ENCODE measurements around the gene FAM124B. TPM values are rescaled to one million over a fixed set of nuclear protein-coding genes. Genes with fewer than 3 reads are reported as not detected.

Gene FAM124B
- total RNA-seq, 1 donor from 2014 or later: not detected

DNA sequence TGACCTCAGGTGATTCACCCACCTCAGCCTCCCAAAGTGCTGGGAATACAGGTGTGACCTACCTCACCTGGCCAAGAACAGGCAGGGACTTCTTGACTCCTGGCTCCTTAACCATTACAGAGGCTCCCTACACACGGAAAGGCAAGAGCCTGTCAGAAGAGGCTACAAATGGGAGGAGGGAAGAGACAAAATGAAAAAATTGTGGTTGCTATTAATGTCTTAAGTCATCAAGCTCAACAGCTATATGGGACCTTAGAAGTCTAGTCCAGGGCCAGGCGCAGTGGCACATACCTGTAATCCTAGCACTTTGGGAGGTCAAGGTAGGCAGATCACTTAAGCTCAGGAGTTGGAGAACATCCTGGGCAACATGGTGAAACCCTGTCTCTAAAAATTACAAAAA, 11.5 kb upstream of the FAM124B start:
- no peak for DNase-seq (ENCODE audit: extremely low spot score, unreplicated experiment)
- no peak overlapping the region for H3K4me3 Mint-ChIP-seq
- peaks cover 7% of the 10 kb centered on the region for H3K4me1 Mint-ChIP-seq (ENCODE audit: unreplicated experiment)
- no peaks in the 10 kb centered on the region for H3K27me3 Mint-ChIP-seq
- no peak overlapping the region for H3K27ac Mint-ChIP-seq
- TF ChIP-seq, protein P1, sequence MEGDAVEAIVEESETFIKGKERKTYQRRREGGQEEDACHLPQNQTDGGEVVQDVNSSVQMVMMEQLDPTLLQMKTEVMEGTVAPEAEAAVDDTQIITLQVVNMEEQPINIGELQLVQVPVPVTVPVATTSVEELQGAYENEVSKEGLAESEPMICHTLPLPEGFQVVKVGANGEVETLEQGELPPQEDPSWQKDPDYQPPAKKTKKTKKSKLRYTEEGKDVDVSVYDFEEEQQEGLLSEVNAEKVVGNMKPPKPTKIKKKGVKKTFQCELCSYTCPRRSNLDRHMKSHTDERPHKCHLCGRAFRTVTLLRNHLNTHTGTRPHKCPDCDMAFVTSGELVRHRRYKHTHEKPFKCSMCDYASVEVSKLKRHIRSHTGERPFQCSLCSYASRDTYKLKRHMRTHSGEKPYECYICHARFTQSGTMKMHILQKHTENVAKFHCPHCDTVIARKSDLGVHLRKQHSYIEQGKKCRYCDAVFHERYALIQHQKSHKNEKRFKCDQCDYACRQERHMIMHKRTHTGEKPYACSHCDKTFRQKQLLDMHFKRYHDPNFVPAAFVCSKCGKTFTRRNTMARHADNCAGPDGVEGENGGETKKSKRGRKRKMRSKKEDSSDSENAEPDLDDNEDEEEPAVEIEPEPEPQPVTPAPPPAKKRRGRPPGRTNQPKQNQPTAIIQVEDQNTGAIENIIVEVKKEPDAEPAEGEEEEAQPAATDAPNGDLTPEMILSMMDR (conservative IDR thresholded peaks at IDR 0.05): no peak
- H3K9me3 Mint-ChIP-seq: no peaks in the 10 kb centered on the region
- no peaks in the 10 kb centered on the region for H3K36me3 Mint-ChIP-seq

DNA sequence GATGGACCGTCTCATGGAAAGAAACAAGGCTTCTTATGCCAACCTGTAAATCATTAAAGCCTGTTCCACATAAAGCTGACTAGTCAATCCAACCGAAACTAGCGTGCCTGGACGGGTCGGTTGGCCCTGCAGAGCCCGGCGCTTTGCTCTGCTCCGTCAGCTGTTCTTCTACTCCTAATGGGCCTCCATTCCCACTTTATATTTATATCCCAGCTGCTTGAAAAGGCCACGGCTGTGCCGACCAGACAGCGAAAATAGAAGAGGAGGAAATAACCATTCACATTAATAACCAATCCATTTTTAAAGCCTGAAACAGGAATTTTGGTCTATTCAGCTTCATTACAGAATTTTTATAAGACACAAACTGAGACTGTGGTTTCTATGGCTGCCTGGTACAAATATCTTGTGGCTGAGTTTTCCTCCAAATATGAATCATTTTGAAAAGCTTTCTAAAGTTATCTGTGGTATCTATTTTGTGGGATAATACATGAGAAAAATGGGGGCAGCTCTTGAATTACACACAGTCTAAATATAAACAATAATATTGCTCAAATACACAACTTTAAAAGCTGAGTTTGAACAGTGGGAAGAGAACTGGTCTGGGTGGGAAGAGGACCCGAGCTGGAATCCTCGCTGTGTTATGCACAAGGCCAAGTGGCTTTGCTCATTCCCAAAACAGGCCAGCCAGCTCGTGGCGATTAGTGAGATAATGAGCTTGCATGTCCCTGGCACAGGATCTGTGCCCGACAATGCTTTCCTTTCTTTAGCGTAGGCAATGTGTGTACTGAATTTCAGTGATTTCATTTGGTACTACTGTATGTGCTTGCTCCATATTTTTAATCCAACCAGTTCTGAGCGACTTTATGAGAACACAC, 10.5 kb upstream of the FAM124B start:
- no peak overlapping the region for H3K27ac Mint-ChIP-seq
- no peaks in the 10 kb centered on the region for H3K9me3 Mint-ChIP-seq
- no peaks in the 10 kb centered on the region for H3K27me3 Mint-ChIP-seq
- TF ChIP-seq, protein P1 (conservative IDR thresholded peaks at IDR 0.05): no peak
- DNase-seq (ENCODE audit: extremely low spot score, unreplicated experiment): no peak
- H3K4me1 Mint-ChIP-seq (ENCODE audit: unreplicated experiment): peaks cover 7% of the 10 kb centered on the region
- no peak overlapping the region for H3K4me3 Mint-ChIP-seq
- H3K36me3 Mint-ChIP-seq: no peaks in the 10 kb centered on the region

DNA sequence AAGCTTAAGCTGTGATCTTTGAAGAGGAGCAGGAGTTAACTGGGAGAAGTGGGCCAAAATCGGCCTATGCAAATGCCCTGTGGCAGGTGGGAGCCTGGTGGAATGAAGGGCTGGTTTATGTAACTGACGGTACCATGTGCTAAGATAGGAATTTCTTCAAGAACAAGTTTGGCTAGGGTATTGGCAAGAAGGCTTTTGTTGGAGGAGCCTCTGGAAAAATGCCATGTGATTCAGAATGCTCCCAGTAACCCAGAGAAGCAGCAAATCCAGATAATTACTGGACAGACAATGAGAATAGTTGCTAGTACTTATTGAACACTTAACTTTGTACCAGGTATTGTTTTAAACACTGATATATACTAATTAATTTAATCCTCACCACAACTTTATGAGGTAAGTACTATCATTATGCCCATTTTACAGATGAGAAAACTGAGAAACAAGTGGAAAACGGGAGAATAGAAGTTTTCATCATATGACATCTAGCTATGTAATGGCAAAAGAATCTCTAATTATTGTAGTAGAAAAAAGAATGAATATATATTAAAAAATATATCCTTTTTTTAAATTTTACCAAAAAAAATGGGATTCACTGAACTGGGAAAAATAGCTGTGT, 9.1 kb upstream of the FAM124B start:
- no peaks in the 10 kb centered on the region for H3K36me3 Mint-ChIP-seq
- no peak overlapping the region for H3K27ac Mint-ChIP-seq
- no peak for DNase-seq (ENCODE audit: extremely low spot score, unreplicated experiment)
- H3K27me3 Mint-ChIP-seq: no peaks in the 10 kb centered on the region
- no peak overlapping the region for H3K4me3 Mint-ChIP-seq
- no peaks in the 10 kb centered on the region for H3K9me3 Mint-ChIP-seq
- TF ChIP-seq, protein P1 (conservative IDR thresholded peaks at IDR 0.05): no peak
- H3K4me1 Mint-ChIP-seq (ENCODE audit: unreplicated experiment): peaks cover 7% of the 10 kb centered on the region

DNA sequence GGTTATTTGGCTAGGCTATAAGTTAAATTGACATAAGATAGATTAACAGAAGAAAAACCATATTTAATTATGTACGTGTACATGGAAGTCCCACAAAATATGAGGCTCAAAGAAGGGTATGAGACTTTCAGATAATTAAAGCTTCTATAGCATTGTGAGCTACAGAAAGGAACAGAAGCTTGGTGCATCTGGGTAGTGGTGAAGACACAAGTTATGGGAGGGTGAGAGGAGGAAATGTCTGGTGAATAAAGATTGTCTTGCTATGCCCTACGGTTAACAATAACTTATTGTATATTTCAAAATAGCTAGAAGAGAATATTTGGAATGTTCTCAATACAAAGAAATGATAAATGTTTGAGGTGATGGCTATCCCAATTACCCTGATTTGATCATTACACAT, 6.8 kb upstream of the FAM124B start:
- H3K27me3 Mint-ChIP-seq: no peaks in the 10 kb centered on the region
- no peak for DNase-seq (ENCODE audit: extremely low spot score, unreplicated experiment)
- H3K36me3 Mint-ChIP-seq: no peaks in the 10 kb centered on the region
- H3K27ac Mint-ChIP-seq: no peak overlapping the region
- H3K4me1 Mint-ChIP-seq (ENCODE audit: unreplicated experiment): peaks cover 7% of the 10 kb centered on the region
- H3K4me3 Mint-ChIP-seq: no peak overlapping the region
- TF ChIP-seq, protein P1 (conservative IDR thresholded peaks at IDR 0.05): no peak
- H3K9me3 Mint-ChIP-seq: no peaks in the 10 kb centered on the region

DNA sequence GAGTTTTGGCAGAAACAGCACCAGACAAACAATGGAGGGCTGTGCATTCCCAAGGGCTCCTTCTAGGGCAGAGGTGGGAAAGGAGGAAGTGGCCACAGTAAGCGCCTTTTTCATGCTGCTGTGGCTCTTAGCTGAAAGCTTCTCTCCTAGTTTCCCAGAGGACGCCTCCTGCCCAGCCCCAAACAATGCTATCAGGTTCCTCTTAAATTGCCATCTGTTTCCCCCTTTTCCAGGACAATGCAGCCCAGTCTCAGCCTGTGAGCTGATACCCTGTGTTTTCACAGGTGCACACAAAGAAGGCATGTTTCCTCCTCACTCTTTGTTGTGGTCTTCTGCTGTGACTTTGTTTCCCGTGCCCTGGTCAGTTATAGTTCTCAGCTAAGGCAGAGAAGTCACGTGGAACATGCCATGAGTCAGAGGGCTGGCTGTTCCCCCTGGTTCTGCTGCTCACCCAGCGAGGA, 5.4 kb upstream of the FAM124B start:
- DNase-seq (ENCODE audit: extremely low spot score, unreplicated experiment): no peak
- H3K4me3 Mint-ChIP-seq: no peak overlapping the region
- TF ChIP-seq, protein P1 (conservative IDR thresholded peaks at IDR 0.05): no peak
- no peaks in the 10 kb centered on the region for H3K36me3 Mint-ChIP-seq
- H3K27ac Mint-ChIP-seq: no peak overlapping the region
- peaks cover 3% of the 10 kb centered on the region for H3K4me1 Mint-ChIP-seq (ENCODE audit: unreplicated experiment)
- H3K9me3 Mint-ChIP-seq: no peaks in the 10 kb centered on the region
- H3K27me3 Mint-ChIP-seq: no peaks in the 10 kb centered on the region
